Measurements from ENCODE around the gene ZNF576. TPM values are rescaled to one million over a fixed set of nuclear protein-coding genes. Genes with fewer than 3 reads are reported as not detected.
"Not testable (repeated sequence)": the region's sequence is repeated elsewhere in the genome, so short reads cannot be mapped to it uniquely, and the experiment has no call there.

Gene ZNF576
- total RNA-seq, 2 donors from 2014 or later = 19.5 to 22.3 TPM

- no peak for DNase-seq (ENCODE audit: low spot score)
- peaks cover 26 to 34% of the 10 kb centered on the region in 2 donors for H3K4me1 Mint-ChIP-seq (ENCODE audit: low read depth in 2 of 2)
- H3K36me3 Mint-ChIP-seq = peaks cover 3% of the 10 kb centered on the region
- peak overlapping the region; percentile 99 for H3K4me3 Mint-ChIP-seq
- no peaks in the 10 kb centered on the region for H3K9me3 Mint-ChIP-seq
- no peak for ATAC-seq
- H3K27me3 Mint-ChIP-seq = no peaks in the 10 kb centered on the region
- H3K27ac Mint-ChIP-seq = peak overlapping the region in 1 of 2 donors; percentile 99
Observed at GRCh38 chr19:43598445-43599240, 2.2 kb downstream of the ZNF576 start.

DNA sequence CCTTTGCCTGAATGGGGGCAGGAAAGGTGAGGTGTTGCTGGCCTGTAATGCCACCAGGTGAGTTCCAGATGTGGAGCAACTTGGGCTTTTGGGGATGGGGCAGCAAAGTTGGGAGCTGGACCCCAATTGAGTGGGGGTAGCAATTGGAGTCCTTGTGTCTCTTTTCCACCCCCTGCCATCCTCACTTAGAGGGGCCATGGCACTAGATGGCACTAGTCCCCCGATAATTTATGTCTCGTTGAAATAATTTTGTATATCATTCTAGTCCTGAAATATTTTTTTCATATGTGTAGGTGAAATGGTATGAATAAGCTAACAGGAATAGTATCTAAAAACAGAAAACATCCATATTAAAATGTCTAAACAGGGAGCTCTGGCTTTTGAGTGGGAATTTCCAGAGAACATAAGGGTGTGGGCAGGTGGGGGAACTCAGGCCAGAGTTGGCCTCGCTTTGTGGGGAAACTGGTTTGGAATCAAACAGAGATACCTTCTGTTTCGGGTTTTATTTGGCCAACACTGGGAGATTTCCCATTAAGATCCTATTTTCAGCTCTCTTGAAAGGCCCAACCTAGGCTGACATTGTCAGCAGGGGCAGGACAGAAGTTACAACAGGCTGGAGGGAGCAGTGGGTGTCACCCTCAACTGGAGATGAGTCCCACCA, 3.4 kb downstream of the ZNF576 start:
- H3K4me3 Mint-ChIP-seq = no peak overlapping the region
- DNase-seq (ENCODE audit: low spot score) (no peak), ATAC-seq (no peak)
- no peak overlapping the region for H3K27ac Mint-ChIP-seq
- H3K4me1 Mint-ChIP-seq (ENCODE audit: low read depth in 2 of 2) = peaks cover 22 to 29% of the 10 kb centered on the region in 2 donors
- no peaks in the 10 kb centered on the region for H3K27me3 Mint-ChIP-seq
- no peaks in the 10 kb centered on the region for H3K36me3 Mint-ChIP-seq
- H3K9me3 Mint-ChIP-seq = no peaks in the 10 kb centered on the region

GRCh38 chr19:43600326-43600725, 3.9 kb downstream of the ZNF576 start:
- not testable (repeated sequence) for H3K36me3 Mint-ChIP-seq; DNase-seq (ENCODE audit: low spot score); H3K9me3 Mint-ChIP-seq; H3K4me3 Mint-ChIP-seq; ATAC-seq; H3K27ac Mint-ChIP-seq; H3K27me3 Mint-ChIP-seq
- H3K4me1 Mint-ChIP-seq (ENCODE audit: low read depth in 2 of 2) = peaks cover 20 to 29% of the 10 kb centered on the region in 2 donors

GRCh38 chr19:43605875-43606568, 9.6 kb downstream of the ZNF576 start:
- Mint-ChIP-seq H3K36me3 (no peaks in the 10 kb centered on the region), H3K4me1 (ENCODE audit: low read depth in 2 of 2) (peaks cover 0 to 9% of the 10 kb centered on the region in 2 donors), H3K27ac (peak overlapping the region in 1 of 2 donors; percentile 50), H3K4me3 (no peak overlapping the region), H3K9me3 (no peaks in the 10 kb centered on the region), H3K27me3 (no peaks in the 10 kb centered on the region)
- DNase-seq (ENCODE audit: low spot score) (no peak), ATAC-seq (no peak)

GRCh38 chr19:43606569-43607229, 10.3 kb downstream of the ZNF576 start:
- ATAC-seq (no peak), DNase-seq (ENCODE audit: low spot score) (no peak)
- Mint-ChIP-seq H3K4me1 (ENCODE audit: low read depth in 2 of 2) (peaks cover 0 to 11% of the 10 kb centered on the region in 2 donors), H3K27me3 (no peaks in the 10 kb centered on the region), H3K9me3 (no peaks in the 10 kb centered on the region), H3K4me3 (no peak overlapping the region), H3K27ac (peak overlapping the region in 1 of 2 donors; percentile 50), H3K36me3 (no peaks in the 10 kb centered on the region)

GRCh38 chr19:43607238-43608205, 11.1 kb downstream of the ZNF576 start:
- no peak for DNase-seq (ENCODE audit: low spot score)
- no peak for ATAC-seq
- Mint-ChIP-seq H3K4me1 (ENCODE audit: low read depth in 2 of 2) (peaks cover 5 to 16% of the 10 kb centered on the region in 2 donors), H3K36me3 (no peaks in the 10 kb centered on the region), H3K9me3 (no peaks in the 10 kb centered on the region), H3K4me3 (no peak overlapping the region), H3K27ac (no peak overlapping the region), H3K27me3 (no peaks in the 10 kb centered on the region)

DNA sequence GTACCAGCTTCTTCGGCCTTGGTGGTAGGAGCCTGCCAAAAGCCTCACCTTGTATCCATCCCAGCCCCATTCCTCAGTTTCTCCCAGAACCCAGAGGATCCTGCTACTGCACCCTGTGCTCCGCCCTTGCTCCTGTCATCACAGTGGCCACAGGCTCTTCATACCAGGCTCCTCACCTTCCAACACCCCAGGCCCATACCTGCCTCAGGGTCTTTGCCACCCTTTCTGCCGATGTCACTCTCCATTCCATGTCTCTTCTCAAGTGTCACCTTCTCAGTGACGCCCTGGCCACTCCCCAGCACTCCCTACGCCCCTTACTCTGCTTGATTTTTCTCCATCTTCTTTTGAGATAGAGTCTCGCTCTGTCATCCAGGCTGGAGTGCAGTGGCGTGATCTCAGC, 13.5 kb downstream of the ZNF576 start:
- Mint-ChIP-seq H3K4me1 (ENCODE audit: low read depth in 2 of 2) (peaks cover 5 to 24% of the 10 kb centered on the region in 2 donors), H3K9me3 (no peaks in the 10 kb centered on the region), H3K4me3 (no peak overlapping the region), H3K27ac (no peak overlapping the region), H3K27me3 (no peaks in the 10 kb centered on the region), H3K36me3 (no peaks in the 10 kb centered on the region)
- DNase-seq (ENCODE audit: low spot score) (no peak), ATAC-seq (no peak)

DNA sequence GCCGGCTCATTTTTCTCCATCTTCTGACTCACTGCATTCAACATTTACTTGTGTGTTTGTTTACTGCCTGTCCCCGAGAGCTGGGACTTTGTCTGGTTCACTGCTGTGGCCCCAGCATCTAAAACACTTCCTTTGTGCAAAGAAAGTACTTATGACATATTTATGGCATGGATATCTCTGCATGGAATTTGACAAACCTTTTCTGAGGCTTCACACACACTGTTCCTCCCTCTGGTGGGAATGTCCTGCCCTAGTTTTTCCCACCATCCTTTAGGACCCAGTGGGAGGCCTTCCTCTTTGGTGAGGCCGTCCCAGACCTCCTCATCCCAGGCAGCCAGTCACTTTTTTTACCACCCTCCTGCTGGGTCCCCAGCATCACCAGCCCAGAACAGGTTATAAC, 14.1 kb downstream of the ZNF576 start:
- Mint-ChIP-seq H3K36me3 (no peaks in the 10 kb centered on the region), H3K9me3 (no peaks in the 10 kb centered on the region), H3K27me3 (no peaks in the 10 kb centered on the region), H3K4me3 (no peak overlapping the region), H3K27ac (peak overlapping the region in 1 of 2 donors; percentile 57), H3K4me1 (ENCODE audit: low read depth in 2 of 2) (peaks cover 5 to 24% of the 10 kb centered on the region in 2 donors)
- DNase-seq (ENCODE audit: low spot score) (no peak), ATAC-seq (no peak)

- peaks cover 5 to 34% of the 10 kb centered on the region in 2 donors for H3K4me1 Mint-ChIP-seq (ENCODE audit: low read depth in 2 of 2)
- no peak for DNase-seq (ENCODE audit: low spot score)
- no peak for ATAC-seq
- no peaks in the 10 kb centered on the region for H3K36me3 Mint-ChIP-seq
- no peaks in the 10 kb centered on the region for H3K27me3 Mint-ChIP-seq
- no peak within 1 kb of the TSS for H3K4me3 Mint-ChIP-seq
- no peaks in the 10 kb centered on the region for H3K9me3 Mint-ChIP-seq
- peak within 1 kb of the TSS in 1 of 2 donors; percentile 57 for H3K27ac Mint-ChIP-seq
Observed at GRCh38 chr19:43611788-43612187, 15.4 kb downstream of the ZNF576 start, which contains the start of gene SRRM5. TSS of gene SRRM5 (plus strand) at chr19:43612088. CDS start at chr19:43612122, 34 bp downstream.

- Mint-ChIP-seq H3K4me3 (no peak overlapping the region), H3K27ac (no peak overlapping the region), H3K4me1 (ENCODE audit: low read depth in 2 of 2) (peaks cover 5 to 37% of the 10 kb centered on the region in 2 donors), H3K36me3 (no peaks in the 10 kb centered on the region), H3K9me3 (no peaks in the 10 kb centered on the region), H3K27me3 (no peaks in the 10 kb centered on the region)
- DNase-seq (ENCODE audit: low spot score) (peak; percentile 47), ATAC-seq (no peak)
Observed at GRCh38 chr19:43612374-43612773, 16.0 kb downstream of the ZNF576 start.

GRCh38 chr19:43616306-43616705, 19.9 kb downstream of the ZNF576 start:
- H3K4me1 Mint-ChIP-seq (ENCODE audit: low read depth in 2 of 2) = peaks cover 26 to 40% of the 10 kb centered on the region in 2 donors
- no peak for ATAC-seq
- no peaks in the 10 kb centered on the region for H3K36me3 Mint-ChIP-seq
- H3K27me3 Mint-ChIP-seq = no peaks in the 10 kb centered on the region
- no peak overlapping the region for H3K4me3 Mint-ChIP-seq
- DNase-seq (ENCODE audit: low spot score) = no peak
- no peak overlapping the region for H3K27ac Mint-ChIP-seq
- H3K9me3 Mint-ChIP-seq = no peaks in the 10 kb centered on the region

GRCh38 chr19:43616954-43617353, 20.6 kb downstream of the ZNF576 start:
- peak; percentile 40 for DNase-seq (ENCODE audit: low spot score)
- Mint-ChIP-seq H3K27me3 (no peaks in the 10 kb centered on the region), H3K9me3 (no peaks in the 10 kb centered on the region), H3K4me3 (no peak overlapping the region), H3K27ac (peak overlapping the region in 1 of 2 donors; percentile 60), H3K4me1 (ENCODE audit: low read depth in 2 of 2) (peaks cover 24 to 36% of the 10 kb centered on the region in 2 donors), H3K36me3 (no peaks in the 10 kb centered on the region)
- no peak for ATAC-seq
